GM21786 (cell line): ENCODE results near the gene ZNF521.

Experiments used
- ATAC-seq: cut with Tn5 transposase; IDR thresholded peaks from one replicate; pipeline ENCODE4 v1.9.1; 2021; ENCODE audit not compliant: unreplicated experiment

ZNF521 gene

DNA sequence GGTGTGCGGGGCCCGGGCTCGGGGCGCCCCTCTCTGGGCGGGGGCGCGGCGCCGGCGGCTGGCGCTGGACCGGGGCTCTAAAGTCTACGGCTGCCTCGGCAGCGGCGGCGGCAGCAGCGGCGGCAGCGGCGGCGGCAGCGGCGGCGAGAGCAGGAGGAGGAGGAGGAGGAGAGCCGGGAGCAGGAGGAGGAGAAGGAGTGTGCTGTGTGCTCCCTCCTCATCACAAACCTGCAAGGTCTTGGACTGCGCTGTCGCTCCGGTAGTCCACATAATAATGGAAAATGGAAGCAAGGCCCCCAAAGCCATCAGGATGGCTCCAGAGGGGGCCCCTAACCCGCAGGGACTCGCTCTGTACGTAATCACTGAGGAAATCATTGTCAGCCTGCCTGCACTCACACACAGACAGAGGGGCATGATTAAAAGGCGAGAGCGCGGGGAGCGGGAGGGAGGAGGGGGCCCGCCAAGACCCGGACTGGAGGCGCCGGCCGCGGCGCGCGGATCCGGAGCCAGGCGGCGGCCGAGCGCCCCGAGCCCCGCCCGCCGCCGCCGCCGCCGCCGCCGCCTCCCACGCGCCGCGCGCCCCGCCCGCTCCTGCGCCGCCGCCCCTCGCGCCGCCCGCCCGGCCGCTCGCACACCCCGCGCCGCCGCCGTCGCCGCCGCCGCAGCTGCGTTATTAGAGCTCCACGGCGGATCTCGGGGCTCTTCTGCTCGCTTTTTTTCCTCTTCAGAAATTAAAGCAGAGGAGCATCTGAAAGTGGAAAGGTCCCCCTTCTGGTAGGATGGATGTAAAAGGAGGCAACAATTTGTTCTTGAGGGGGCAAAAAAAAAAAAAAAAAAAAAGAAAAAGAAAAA lies at the start of gene ZNF521:
TSS of gene ZNF521 (minus strand) at position 390 of the 852 bp plus-strand sequence. CDS start 1,220 bp downstream, outside the sequence.
- no peak for ATAC-seq

DNA sequence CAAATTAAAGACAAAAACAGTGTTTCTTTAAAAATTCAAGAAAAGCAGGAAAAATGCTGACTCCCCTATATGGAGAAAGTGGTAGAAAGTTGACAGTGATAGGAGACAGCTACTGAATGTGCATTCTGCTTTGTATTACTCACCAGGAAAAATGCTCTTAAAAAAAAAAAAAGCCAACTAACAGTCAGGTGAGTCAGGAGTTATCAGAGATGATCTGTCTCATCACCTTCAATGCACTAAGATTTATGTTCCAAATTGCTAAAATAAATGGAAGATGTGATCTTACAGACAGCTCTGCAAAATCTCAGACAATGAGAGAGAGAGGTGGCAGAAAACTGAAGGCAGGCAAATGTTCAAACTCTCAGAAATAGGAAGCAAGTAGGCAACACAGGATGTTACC lies 47.6 kb upstream of the ZNF521 start:
- no peak for ATAC-seq

DNA sequence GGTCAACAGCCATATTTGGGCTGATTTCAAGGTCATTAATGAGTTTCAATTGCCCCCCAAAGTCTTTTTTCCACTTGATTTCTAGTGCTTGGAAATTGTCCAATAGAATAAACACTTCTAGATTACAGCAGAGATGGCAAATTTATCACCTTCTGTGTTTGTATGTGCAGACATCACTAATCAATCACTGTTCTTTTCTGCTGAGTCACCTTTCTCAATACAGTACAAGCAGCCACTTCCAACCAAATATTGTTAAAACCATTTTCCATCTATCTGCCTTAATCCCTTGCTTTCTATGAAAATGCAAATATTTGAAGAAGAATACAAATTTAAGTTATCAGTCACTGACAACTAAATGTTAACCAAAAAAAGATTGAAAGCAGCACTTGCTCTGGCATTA lies 40.2 kb upstream of the ZNF521 start:
- no peak for ATAC-seq

DNA sequence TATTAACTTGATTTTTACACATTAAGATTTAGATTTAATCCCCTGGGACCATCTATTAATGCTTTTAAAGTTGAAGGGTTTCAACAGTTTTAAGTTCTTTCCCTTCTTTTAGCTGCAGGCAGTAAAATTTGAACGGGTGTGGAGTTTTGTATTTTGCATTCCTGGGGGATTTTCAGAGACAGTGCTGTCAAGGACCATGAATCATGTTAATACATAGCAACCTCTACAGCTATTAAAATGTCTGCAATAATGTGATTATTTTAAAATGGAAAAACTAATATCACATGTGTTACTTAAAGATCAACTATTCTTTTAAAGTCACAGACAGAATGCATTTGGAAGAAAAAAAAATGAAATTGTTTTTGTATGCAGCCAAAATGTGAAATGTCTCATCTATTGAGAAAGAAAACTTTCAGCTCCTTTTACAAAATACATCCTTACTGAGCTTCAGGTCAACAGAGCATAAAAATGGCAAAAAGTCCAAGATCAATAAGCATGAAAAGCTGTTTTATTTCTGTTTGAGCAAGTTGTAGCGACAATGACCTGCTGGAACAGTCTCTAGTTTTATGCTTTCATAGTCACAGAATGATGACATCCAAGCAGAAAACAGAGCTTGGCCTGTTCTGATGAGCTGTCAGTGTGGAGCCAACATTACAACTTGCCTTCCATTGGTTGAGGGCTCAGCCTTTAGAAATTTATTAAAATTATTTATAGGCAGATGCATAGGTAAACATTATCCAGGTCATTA lies 21.6 kb upstream of the ZNF521 start:
- no peak for ATAC-seq

DNA sequence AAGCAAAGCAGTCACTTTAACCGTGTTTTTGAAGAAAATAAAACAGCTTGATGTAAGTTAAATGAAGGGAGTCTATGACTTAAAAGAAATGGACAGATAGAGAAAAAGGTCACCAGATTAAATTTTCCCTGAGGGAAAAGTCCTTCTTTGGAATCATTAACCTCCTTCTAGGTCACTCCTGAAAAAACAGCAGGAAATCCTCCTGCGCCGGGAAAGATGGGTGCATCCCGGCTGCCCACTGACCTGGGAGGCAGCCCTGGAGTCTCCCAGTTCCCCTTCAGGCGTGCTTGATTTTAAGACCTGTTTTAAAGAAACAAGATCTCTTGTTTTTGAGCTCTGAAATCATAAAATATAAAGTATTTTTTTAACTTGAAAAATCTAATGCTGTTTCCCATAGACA lies 18.4 kb upstream of the ZNF521 start:
- ATAC-seq = no peak

DNA sequence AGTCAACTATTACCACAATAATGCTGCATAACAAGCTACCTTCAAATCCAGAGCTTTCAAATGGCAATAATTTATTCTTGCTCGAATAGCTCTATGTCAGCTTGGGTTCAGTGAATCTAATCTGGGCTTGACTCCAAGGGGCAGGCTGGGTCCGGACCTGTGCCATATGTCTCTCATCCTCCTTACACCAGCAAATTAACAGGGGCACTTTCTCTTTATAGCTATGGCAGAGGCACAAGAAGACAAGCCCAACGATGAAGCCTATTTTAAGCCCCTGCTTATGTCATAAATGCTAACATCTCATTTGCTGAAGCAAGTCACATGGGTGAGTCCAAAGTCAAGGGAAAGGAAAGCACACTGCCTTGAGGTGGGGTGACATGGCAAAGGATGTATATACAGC lies 13.3 kb upstream of the ZNF521 start:
- no peak for ATAC-seq

DNA sequence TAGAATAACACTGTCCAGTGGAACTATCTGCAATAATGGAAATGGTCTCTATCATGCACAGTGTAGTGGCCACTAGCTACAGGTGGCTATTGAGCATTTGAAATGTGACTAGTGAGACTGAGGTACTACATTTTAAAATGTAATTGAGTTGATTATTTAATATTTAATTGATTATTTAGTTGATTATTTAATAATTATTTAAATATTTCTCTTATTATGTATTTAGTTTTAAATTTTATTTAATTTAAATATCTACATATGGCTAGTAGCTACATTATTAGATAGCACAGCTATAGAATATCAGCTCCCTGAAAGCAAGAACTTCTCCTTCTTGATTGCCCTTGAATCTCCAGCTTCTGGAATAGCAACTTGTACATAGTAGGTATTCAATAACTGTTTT lies 12.8 kb upstream of the ZNF521 start:
- ATAC-seq = no peak

DNA sequence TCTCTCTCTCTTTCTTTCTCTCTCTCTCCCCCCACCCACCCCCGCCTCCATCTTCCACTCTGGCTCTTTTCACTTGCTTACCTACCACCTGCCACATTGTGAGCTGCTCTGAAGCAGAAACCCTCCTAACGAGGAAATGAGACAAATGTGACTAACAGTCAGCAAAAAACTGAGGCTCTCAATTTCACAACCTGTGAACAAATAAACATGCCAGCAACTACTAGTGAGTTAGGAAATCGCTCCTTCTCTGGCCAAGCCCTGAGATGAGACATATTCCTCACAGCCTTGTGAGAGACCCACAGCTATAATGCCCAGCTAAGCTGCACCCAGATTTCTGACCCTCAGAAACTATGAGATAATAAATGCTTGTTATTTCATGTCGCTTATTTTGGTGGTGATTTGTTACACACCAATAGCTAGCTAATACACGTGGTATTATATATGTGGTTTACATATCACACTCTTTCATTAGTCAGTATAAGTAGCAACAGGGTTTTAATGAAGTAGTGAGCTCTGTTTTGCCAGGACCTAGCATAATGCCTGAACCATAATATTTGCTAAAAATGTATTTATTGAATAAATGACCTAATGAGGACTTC lies 8.4 kb upstream of the ZNF521 start:
- no peak for ATAC-seq

DNA sequence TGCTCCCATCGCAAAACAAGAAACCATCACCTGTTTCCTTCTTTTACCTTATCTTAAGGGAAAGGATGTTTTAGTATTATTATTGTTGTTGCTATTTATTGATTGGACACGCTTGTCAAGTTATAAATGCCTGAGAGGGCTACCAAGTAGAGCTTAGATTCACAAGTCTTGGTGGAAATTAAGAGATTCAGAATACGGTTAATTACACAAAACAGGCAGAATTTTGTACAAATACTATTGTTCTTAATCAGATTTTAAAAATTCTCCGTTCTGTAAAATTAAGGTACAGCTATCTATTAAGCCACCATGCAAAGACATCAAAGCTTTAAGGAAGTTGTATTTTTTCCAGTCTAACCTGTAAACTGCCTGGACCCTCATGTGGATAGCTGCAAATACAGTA lies 1.1 kb upstream of the ZNF521 start:
- no peak for ATAC-seq

DNA sequence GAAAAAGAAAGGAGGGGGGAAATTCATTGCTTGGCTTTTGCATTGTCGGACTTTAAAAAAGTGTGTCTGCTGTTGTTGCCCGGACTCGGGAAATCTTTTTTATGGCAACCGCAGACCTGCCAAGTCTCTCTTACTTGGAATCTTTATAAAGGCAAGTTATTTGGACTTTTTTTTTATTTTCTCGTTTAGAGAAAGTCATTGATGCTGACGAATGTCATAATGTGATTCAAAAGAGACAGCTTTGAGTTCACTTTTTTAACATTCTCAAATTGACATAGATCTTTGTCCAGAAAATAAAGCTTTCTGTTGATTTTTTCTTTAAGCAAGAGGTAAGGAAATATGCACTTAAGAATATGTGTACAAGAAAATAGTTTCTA lies 651 bp upstream of the ZNF521 start:
- no peak for ATAC-seq

DNA sequence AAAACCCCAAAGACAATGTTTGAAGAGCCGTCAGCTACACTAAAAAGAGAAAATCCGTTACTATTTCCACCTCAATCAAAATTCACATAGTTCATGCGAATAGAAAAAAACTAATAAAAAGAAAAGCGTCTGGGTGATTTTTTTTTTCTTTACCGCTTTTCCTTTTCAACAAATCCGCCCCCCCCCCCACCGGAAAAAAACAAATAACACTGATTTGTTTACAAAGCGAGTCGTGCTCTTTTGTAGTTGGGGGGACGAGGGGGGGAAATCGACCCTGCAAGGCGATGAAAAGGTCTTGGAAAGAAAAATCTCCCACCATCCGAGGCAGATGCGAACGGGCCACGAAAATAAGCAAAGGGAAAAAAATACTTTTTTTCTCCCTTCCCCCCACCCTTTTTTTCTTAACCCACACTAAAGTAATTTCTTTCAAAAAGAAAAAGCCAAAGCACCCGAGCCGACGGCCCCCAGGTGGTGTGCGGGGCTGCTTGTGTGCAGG lies 638 bp downstream of the ZNF521 start:
- ATAC-seq = no peak

DNA sequence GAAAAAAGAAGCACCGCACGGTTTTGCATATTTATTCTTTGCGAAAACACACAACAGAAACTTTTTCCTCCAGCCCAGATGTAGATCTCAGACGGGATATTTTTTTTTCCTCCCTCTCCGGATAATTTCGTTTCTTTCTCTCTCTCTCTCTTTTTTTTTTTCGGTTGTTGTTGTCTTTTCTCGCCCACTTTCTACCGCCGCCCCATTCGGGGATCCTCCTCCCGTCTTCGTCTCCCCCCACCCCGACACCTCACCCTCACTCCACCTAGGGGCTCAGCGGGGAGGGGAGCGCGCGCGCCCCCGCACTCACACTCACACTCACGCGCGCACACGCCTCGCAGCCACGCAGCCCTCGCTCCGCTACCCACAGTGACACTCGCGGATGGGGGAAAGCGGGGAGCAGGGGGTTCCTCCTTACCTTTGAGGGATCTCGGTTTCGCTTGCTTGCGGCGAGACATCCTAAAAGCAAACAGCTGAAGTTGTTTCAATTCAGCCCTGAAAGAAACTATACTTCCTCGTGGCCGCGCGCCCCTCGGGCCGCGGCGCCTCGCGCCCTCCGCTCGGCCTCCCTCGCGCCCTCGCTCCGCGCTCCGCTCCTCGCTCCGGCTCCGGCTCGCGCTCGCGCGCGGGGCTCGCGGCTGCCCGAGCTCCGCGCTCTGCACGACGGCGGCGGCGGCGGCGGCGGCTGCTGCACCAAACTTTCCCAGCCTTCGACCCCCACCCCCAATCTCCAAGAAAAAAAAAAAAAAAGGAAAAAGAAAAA lies 1.3 kb downstream of the ZNF521 start:
- ATAC-seq = no peak

DNA sequence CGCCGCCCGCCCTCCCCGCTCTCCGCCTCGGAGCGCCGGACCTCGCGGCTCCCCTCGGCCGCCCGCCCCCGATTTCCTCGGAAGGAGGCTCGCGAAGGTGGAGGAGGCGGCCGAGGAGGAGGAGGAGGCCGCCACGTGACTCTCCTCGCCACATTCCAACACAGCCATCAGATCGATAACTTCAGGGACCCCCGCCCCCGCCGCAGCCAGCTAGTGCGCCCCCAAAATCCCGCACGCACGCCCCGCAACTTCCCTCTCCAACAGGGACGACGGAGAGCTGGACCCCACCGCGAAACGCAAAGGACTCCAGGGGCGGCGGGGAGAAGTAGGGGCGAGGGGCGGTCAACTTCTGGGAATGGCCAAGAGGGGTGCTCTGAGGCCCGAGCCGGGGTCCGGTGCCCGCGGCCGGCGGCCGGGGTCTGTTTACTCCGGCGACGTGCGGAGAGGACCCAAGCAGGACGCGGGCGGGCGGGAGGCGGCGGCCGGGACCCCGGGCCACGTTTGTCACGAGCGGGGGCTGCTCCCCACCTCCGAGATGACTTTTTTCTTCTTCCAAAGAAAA lies 2.0 kb downstream of the ZNF521 start:
- no peak for ATAC-seq

DNA sequence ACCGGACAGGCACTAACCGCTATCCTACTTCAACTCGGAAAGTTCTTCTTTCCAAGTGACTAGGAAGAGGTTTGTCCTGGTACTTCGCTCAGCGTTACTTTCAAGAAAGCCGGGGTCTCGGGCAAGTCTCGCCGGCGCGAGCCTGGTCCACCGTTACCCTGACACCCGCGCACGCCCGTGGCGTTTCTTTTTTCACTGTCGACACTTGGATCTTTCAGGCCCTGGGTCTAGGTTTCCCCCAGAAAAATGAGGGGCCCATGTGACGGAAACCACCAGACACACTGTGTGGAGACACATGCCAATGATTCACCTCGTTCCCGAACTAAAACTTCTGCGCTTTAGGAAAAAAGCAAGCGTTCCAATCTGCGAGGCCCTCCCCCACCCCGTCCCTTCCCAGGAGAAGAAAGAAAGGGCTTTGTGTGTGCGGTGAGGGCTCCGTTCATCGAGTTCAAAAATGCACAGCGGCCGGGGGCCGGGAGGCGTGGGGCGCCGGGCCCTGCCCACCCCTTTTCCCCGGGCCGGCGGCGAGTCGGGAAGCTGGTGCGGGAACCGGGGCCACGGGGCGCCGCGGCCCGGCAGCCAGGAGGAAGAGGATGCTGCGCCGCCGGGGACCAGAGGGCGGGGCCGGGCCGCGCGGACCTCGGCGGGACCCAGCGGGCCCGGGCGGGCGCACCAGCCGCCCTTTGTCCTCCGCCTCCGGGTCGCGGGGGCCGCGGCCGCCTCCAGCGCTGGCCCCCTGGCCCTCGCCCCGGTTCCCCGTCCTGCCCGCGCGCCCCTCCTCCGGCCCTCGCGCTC lies 2.6 kb downstream of the ZNF521 start:
- no peak for ATAC-seq

DNA sequence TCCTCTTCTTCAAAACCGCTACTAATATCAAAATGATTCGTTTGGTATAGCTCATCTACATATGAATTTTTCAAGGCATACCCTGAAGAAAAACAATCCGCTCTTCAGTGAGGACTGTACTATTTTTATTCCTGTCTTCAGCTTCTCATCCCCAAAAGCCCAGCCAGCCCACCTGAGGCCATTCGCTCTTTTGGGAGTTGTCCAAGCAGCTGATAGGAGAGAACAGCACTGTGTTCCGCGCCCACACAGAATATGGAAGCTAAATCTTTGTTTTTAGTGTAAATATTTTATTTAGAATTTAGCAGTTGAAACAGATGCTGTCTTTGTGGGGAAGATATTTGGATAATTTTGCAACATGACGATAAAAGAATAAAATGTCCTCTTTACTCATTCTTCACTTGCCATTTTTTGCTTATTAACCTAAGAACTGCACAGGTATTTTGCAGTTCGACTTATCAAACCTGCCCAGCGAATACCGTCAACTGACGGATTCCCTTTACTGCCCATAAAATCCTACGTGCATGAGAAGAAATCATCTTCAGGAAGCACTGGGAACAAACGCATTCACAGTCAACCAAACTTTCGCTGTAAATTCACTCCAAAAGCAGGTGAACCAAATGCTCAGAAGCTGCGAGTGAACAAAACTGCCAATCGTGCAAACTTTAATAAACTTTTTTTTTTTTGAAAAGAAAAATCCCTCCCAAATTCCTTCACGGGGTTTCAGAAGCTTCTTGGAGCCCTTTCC lies 3.4 kb downstream of the ZNF521 start:
- no peak for ATAC-seq

DNA sequence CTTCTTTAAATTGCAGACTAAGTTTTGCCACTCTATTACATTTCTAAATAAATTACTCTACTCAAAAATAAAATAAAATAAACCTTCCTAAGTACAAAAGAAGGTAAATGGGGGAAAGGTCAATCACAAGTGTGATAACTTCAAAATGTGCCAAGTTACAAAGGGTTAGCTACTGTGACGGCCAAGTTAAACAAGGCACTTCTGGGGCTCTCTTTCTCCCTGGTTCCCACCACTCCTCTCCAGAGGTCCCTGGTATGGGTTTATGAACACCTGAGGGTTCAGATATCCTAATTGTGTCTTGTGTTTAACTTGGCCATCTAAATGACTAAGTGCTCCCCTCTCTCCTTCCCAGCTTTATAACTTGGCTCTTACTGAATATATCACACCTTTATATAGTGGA lies 5.4 kb downstream of the ZNF521 start:
- ATAC-seq = no peak

DNA sequence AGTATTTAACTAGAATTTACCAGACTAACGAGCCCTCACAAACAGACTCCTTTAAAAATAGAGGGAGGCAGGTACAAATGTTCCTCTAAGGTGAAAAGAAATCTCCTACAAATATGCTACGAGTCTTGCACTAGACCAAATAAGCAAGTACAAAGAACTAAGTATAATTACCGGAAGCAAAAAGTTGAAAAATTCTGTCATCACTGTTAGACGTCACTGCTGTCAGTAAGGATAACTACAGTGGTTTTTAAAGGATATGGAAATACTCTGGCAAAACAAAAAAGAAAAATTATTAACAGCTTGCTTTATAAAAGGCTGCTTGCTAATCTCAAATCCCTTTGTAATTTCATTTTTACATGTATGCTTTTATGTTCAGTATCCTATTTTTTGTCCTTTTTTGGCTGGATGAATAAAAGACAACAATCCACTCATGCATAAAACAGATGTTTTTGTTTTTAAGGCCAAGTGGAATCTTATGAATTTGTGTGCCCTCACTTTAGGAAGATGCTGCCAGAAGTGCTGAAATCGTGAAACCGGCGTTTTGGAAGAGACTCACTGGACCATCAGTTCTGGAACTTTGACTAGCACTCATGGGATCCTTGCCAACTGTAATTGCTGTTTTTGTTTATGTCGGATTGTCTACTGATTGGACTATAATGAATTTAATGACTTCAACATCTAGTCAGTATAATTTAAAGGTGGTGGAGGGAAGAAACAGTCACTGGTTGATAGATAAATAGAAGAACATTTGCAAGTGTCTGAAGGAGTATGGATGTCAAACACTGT lies 6.7 kb downstream of the ZNF521 start:
- no peak for ATAC-seq

DNA sequence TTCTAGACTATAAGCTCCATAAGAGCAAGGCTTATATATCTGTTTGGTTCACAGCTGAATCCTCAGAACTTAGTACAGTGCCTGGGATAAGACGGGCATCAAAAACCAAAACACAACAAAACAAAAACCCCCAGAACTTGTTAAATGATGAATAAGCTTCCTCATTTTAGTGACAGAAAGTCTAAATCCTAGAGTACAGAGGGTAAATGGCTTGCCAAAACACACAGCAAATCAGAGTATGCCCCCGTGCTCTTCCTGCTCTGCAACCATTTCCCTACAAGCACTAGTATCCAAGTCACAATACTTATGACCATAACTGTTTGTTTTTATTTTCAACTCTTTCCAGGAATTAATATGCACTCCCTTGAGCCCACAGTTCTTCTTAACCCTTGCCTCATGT lies 10.1 kb downstream of the ZNF521 start:
- ATAC-seq = no peak

DNA sequence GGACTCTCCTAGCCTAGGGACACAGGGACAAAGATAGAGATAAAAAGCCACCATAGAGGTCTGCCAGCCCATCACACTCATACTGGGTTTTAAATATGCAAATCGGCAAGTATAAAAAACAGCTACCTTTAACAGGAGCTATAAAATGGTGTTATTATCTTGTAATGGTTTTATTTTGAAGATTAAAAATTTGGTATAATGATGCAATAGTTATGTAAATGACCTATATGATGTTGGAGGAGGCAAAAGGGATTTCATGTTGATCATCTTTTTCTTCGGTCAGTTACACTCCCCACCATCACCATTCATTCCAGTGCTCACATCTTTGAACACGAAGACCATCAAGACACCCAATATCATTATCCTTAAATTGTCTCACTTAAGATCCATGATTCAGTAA lies 11.2 kb downstream of the ZNF521 start:
- no peak for ATAC-seq
